GM18870 (cell line): ENCODE data around the gene RPUSD4.

Experiments used
- ATAC-seq: cut with Tn5 transposase; IDR thresholded peaks from one replicate; pipeline ENCODE4 v1.9.1; 2021; ENCODE audit warnings: moderate library complexity; ENCODE audit not compliant: unreplicated experiment

RPUSD4 gene

DNA sequence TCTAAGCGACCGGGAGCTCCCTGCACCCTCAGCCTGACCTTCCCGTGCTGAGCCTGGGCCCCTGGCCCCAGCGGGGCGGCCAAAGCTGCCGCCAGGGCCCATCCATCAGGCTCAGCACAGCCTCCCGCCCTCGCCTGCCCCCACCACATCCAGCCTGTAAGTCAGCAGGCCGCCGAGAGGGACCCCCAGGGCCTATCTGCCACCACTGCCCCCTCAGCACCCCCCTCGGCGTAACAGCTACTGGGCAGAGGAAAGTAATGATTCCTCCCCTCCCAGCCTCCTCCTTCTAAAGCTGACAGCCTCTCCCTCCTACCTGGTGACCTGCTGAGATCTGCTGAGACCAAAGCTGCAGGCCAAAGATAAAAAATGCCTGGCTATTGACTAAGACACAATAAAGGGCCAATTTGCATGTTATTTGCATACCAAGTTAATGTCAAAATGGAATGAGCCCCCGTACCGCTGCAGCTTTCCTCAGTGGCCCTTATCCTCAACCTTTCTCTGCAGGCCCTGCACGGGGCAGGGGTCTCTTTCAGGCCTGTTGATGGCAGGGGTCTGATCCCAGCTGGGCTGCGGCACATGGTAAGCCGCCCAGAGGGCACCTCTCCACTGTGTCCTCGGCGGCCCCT, 51.6 kb downstream of the RPUSD4 start:
- no peak for ATAC-seq

GRCh38 chr11:126158054-126158791, 53.2 kb downstream of the RPUSD4 start:
- no peak for ATAC-seq

DNA sequence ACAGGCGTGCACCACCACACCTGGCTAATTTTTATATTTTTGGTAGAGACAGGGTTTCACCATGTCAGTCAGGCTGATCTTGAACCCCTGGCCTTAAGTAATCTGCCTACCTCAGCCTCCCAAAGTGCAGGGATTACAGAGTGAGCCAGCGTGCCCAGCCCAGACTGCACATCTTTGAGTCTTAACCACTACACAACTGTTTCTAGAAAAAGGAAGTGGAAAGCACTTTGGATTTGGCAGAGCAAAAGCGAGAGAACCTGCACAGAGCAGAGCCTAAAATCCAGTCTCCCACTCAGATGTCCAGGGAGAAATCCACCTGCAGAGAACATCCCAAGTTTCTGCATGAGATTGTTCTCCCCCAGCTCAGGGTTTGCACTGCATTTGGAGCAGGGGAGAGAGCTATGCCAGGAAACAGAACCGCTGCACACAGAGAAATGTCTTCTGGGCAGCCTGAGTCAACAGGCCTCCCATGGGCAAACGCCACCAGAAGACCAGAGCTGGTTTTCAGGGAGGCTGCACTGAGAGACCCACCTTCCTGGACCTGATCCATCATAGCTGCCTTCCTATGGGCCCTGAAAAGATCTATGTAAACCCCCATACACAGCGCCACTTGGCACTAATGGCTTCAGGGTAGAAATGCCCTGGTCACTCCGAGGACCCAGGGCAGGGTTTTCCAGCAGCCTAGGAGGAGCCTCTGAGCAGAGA, 54.0 kb downstream of the RPUSD4 start:
- ATAC-seq = no peak

DNA sequence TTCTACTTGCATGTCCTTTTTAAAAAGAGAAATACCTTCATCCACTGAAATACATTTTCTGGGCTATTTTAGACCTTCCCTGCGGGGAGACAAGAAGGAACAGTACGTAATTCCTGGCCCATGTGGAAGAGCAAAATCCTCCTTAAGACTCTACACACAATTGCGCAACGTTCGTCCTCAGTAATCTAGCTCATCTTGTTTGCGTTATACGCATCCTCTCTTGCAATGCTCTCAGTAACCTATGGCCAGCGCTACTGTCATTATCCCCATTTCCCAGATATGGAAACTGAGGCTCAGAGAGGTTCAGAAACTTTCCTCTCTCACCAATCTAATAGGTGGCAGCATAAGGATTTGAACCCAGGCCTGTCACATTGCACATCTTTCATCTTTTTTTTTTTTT, 54.6 kb downstream of the RPUSD4 start:
- no peak for ATAC-seq

DNA sequence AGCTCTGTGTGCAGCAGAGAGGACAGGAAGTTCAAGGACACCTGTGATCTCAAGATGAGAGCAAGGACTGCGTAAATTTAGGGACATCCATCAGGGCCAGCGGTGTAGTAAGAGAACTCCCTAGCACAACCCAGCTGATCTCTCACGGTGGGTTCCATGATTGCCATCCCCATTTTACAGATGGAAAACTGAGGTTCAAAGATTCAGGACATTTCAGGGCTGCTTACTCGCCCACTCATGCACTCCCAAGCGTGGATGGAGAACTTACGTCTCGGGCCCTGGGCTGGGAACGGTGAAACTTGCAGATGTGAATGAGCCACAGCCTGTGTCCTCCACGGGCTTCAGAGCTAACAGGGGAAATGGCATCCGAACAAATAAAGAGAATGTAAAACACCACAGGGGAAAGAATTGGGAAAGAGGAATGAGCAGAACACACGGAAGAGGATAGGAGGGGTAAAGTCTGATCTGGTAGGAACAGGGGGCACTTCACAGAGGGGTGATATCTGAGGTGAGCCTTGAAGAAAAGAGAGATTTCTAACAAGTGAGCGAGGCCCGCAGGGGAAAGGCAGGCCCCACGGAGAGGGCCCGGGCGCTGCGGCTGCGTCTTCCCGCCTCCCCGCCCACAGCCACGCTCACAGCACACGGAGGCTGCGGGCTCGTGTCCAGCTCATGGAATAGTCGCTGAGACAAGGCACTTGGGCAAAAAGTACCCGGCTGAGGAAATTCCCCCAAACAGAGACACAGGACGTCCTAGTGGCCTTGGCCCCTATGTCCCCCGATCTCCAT, 55.9 kb downstream of the RPUSD4 start:
- ATAC-seq = no peak

DNA sequence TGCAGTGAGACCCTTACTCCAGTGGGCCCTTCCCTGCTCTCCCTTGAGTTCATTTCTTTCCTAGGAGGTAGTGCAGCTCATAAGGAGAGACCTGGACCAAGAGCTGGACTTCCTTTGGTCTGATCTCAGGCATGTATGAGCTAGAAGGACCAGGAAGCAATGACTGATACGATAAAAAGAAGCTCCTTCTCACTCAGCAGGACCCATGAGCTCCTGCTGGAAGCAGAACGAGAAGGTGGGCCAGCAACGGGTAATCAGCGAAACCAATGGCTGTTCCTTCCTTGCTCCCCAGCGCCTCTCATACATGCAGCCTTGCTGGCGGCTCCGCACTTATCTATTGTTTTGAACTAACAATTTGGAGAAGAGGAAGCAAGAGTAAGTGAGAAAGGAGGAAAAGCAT, 56.8 kb downstream of the RPUSD4 start:
- no peak for ATAC-seq

- ATAC-seq = no peak
These were observed 57.5 kb downstream of the RPUSD4 start for GRCh38 chr11:126153972-126154371.

GRCh38 chr11:126153006-126153405, 58.4 kb downstream of the RPUSD4 start:
- ATAC-seq = no peak

DNA sequence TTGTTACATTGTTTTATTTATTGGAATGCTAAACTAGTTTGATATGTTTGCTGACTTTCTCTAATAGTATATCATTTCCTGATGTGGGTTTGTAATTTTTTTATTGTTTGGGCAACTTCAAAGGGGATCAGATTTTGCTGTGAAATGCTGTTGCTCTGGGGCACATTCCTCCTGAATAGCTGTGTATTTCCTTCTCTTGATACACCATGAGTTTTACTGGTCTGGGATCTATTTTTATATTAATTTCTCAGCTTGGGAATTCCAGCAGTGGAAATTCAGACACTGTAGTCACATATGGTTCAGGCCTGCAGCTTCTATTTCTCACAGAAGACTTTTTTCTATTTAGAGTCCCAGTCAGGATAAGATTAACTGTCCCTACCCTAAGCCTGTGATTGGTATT, 58.9 kb downstream of the RPUSD4 start:
- ATAC-seq = no peak

GRCh38 chr11:126152152-126152551, 59.3 kb downstream of the RPUSD4 start:
- ATAC-seq = no peak
